NCI-H146 (cell line): ENCODE measurements around the gene TERT.
"Not testable (repeated sequence)": the region's sequence is repeated elsewhere in the genome, so short reads cannot be mapped to it uniquely, and the experiment has no call there.

ENCODE experiments used
- DNase-seq: peaks from one replicate; lab custom pipeline; 2025; lab: John Stamatoyannopoulos, UW

TERT gene

DNA sequence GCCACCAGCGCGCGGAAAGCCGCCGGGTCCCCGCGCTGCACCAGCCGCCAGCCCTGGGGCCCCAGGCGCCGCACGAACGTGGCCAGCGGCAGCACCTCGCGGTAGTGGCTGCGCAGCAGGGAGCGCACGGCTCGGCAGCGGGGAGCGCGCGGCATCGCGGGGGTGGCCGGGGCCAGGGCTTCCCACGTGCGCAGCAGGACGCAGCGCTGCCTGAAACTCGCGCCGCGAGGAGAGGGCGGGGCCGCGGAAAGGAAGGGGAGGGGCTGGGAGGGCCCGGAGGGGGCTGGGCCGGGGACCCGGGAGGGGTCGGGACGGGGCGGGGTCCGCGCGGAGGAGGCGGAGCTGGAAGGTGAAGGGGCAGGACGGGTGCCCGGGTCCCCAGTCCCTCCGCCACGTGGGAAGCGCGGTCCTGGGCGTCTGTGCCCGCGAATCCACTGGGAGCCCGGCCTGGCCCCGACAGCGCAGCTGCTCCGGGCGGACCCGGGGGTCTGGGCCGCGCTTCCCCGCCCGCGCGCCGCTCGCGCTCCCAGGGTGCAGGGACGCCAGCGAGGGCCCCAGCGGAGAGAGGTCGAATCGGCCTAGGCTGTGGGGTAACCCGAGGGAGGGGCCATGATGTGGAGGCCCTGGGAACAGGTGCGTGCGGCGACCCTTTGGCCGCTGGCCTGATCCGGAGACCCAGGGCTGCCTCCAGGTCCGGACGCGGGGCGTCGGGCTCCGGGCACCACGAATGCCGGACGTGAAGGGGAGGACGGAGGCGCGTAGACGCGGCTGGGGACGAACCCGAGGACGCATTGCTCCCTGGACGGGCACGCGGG lies at the start of gene TERT:
TSS of gene TERT (minus strand) at position 234 of the 815 bp plus-strand sequence. CDS start at position 155, 79 bp downstream.
- no peak for DNase-seq

DNA sequence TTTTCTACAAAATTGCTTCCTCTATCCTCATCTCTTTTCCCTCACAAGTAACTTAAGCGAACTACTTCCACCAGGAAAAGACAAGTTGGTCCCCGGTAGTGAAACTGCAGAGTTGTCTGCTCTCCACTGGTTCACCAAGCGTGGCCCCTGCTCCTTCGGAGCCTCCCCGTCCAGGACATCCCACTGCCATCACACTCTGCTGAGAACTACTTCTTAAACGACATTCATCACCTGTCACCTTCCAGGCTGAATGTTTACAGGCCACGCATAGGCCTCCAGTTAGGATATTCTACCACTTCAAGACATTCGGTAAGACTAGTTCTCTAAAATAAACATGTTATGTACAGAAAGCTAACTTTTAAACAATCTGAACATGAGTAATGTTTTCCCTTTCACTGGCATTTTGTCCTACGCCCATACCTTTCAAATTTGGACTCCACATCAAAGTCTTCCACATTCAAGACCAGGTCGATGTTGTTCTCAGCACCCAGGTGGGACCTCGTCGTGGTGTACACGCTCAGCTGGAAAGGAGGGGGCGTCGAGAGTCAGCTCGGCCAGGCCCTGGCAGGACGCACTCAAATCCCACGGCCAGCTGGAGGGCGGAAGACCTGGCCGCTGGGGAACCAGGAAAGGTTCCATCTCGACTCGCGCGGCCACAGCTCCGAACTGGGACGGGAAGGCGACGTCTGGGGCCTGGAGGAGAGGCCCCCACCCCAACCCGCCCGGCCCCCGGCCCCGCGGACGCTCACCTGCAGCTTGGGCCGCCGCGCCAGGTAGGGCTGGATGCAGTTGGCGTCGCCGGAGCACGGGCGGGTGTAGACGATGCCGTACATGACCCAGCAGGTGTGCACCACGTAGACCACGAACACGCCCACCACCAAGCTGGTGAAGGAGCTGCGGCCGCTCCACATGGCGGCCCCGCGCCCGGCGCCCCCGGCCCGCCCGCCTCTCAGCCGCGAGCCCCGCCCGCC lies 49.3 kb upstream of the TERT start:
- peak; percentile 58 for DNase-seq

DNA sequence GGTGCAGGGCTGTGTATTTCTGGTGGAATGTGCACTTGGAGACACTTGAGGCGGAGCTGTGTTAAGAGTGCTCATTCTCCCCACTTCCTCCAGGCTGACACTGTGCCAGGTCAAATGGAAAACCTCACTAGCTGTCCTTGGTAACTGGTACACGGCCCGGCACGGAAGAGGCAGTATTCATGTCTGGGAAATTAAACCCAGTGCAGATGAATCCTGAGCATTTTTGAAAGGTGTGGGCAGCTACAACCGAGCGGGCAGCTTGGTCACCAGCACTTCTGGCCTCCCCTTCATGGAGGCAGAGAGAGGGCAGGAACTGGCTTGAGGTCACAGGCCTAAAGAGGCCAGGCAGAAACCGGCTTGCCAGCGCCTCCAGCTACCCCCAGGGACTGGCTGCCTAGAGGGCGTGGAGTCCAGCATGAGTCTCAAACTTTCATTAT lies 48.5 kb upstream of the TERT start:
- no peak for DNase-seq

DNA sequence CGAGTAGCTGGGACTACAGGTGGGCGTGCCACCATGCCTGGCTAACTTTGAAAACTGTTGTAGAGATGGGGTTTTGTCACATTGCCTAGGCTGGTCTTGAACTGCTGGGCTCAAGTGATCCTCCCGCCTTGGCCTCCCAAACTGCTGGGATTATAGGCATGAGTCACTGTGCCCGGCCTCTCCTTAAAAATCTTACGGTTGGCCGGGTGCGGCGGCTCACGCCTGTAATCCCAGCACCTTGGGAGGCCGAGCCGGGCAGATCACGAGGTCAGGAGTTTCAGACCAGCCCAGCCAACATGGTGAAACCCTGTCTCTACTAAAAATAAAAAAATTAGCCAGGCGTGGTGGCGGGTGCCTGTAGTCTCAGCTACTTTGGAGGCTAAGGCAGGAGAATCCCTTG lies 47.8 kb upstream of the TERT start:
- DNase-seq: not testable (repeated sequence)

DNA sequence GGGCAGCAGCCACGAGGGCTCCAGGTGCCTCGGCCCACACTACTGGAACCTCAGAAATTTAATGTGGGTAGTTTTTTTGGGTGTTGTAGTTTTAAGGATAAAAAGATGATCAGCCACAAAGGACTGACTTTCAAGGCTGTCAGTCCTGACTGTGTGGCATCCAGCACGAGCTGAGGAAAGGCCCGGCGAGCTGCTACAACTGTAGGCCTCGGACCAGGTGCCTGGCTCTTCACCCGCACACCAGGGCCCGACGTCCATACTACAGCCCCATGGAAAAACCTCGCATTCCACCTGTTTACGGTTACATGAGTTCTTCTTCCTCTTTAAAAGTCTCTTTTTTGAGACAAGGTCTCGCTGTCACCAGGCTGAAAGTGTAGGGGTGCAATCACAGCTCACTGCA lies 47.4 kb upstream of the TERT start:
- DNase-seq: no peak

GRCh38 chr5:1341863-1342262 lies 47.0 kb upstream of the TERT start:
- DNase-seq: no peak

GRCh38 chr5:1339818-1340210 lies 44.9 kb upstream of the TERT start:
- not testable (repeated sequence) for DNase-seq

GRCh38 chr5:1339139-1339817 lies 44.4 kb upstream of the TERT start:
- not testable (repeated sequence) for DNase-seq

GRCh38 chr5:1338506-1339070 lies 43.7 kb upstream of the TERT start:
- no peak for DNase-seq

DNA sequence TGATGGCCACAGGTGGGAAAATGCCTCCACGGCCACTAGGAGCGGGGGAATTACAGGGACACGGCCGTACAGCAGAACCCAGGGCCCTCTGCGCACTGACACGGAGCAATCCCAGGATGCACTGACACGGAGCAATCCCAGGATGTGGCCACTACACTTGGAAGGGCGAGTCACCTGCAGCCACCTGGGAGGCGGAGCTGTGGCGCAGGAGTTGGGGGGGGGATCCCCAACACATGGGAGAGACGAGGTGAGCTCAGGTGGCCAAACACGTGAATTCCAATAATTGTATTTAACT lies 43.3 kb upstream of the TERT start:
- no peak for DNase-seq

DNA sequence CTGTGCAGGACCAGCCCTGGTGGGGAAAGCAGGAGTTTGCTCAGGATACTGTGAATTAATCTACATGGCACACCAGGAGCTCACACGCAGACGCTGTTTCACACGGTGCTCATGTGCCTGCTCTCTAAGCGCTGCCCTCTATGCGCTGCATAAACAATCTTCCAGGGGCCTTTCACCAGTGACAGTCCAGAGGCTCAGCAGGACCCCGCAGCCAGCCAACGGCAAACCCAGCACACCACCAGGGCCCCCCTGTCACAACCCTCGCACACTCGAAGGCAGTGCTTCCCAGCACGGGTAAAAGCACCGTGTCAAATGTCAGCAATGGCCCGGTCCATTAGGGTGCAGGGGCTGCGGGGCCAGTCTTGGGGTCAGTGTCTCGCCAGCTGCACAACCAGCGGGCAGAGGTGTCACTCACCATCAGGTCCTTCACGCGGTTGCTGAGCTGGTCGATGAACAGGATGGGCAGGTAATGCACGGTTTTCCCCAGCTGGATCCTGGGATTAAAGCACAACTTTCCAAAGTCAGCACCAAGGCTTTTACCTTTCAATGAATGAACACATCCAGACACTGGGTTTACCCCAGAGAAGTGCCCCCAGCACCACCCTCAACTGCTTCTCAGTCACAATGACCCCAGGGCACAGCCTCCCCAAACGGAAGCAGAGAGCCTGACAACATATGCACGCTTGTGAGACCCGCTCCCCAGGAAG lies 42.8 kb upstream of the TERT start:
- no peak for DNase-seq

- no peak for DNase-seq
Observed at GRCh38 chr5:1336749-1337488, 42.1 kb upstream of the TERT start.

DNA sequence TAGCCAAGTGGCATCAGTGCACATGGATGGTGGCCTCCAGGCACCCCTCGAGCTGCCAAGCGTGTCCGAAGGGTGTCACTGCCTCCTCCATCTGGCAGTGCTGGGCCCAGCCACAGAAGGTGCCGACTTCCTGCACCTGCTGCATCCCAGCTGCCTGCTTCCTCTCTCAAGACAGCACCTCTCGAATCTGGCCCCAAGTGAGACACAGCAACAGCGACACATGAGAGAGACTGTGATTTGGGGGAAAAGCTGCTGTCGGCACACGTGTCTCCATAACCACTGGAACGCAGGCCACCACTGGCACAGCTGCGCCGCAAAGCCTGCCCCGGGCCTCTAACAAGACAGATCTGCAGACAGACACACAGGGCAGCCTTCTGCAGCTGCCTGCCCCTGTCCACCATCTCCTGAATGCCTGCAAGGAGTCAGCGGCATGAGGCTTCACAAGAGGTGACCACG lies 41.3 kb upstream of the TERT start:
- DNase-seq: no peak

DNA sequence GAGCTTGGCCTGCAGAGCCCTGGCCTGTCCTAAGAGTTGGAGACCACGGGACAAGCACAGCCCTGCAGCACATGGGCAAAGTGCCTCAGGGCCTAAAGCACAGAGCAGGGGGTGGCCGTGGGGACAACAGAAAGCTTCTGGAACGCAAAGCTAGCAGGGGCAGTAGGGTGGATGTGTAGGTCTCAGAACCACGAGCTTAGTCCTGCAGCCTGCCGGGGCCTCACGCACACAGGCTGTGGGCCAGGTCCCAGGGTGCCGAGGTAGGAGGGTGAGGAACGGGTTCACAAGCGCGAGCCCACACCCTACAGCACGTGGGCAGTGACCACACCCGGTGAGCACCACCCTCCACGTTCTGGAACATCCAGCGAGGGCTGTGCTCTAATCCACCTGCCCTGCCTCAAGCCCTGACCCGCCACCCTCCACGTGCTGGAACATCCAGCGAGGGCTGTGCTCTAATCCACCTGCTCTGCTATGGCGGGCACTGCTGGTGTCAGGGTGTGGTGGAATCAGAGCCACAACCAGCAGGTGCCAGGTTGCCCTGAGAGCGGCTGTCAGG lies 40.8 kb upstream of the TERT start:
- DNase-seq: no peak

DNA sequence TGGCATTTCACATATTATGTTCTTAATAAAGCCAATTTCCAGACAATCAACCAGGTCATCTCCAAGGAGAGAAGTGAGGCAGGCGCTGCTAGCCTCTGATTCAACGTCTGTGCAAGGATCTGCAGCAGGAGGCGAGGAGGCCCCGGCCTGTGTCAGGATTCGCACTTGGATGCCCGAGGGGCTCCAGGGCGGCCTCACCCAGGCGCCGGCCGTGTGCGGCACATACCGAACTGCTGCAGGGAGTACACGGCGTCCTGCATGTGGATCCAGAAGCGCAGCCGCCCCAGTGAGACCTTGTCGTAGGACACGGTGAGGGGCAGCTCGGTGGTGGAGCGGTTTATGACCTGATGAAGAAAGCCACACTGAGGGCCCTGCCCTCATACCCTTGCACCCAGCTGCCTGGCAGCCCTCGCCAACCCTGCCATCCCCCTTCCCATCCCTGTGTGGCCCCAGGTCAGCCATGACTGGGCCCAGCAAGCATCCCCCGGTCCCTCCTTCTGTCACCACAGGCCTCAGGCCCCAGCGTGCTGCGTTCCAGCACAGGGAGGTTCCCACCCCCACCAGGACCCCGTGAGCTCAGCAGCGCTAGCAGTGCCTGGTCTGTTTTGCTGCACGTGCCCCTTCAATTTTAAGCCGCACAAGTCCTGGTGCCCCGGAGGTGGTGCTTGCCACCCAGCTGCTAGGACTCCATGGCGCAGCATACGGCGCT lies 40.1 kb upstream of the TERT start:
- no peak for DNase-seq

GRCh38 chr5:1333986-1334385 lies 39.1 kb upstream of the TERT start:
- DNase-seq: no peak

DNA sequence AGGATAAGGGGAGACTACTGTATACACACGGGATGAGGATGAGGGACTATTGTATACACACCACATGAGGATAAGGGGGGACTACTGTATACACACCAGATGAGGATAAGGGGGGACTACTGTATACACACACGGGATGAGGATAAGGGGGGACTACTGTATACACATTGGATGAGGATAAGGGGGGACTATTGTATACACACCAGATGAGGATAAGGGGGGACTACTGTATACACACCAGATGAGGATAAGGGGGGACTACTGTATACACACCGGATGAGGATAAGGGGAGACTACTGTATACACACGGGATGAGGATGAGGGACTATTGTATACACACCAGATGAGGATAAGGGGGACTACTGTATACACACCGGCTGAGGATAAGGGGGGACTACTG lies 38.4 kb upstream of the TERT start:
- DNase-seq: not testable (repeated sequence)

GRCh38 chr5:1332461-1333001 lies 37.7 kb upstream of the TERT start:
- DNase-seq: no peak

DNA sequence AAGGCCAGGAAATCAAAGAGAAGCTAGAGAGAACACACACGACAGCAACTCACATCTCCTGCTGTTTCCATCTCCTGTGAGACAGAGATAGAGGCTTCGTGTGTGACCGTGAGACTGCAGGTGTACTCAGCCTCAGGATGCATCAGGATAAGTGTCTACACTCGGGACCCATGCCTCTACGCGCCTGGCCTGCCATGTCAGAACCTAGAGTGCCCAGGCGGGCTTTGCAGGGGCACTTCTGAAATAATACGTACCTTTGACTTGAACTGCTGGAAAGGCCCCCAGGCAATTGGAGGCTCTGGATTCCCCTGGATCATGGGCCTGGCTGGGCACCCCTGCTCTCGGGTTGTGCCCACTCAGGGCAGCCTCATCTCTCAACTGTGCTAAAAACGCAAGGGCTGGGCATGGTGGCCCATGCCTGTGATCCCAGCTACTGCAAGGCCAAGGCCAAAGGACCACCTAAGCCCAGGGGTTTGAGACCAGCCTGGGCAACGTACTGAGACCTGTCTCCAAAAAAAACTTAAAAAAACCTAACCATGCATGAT lies 37.1 kb upstream of the TERT start:
- no peak for DNase-seq
